H1 (cell line): ENCODE measurements around the gene PJA1. TPM values are rescaled to one million over a fixed set of nuclear protein-coding genes. Genes with fewer than 3 reads are reported as not detected.

Source experiments
- ASH2L ChIP-seq: fragments of 200-600, 300-600 bp; sonication (generic); IDR thresholded peaks from one replicate; pipeline ENCODE4 v1.7.1; 2017; ENCODE audit warnings: low read length
- CHD7 ChIP-seq: fragments of 300-600 bp; sonication (generic); IDR thresholded peaks from 2 replicates; pipeline ENCODE4 v1.7.1; 2012; ENCODE audit warnings: low read length, moderate library complexity, mild to moderate bottlenecking, inconsistent platforms; ENCODE audit not compliant: insufficient replicate concordance
- NRF1 ChIP-seq: IDR thresholded peaks from 2 replicates; pipeline ENCODE4 v1.6.1; 2011; ENCODE audit warnings: mild to moderate bottlenecking, low read depth, low read length, improper control_type of control experiment
- RNF2 ChIP-seq: fragments of 200-900, 300-1000 bp; sonication (generic); IDR thresholded peaks from 2 replicates; pipeline ENCODE4 v1.7.1; 2016; ENCODE audit warnings: borderline replicate concordance, low read depth, mild to moderate bottlenecking, antibody characterized with exemption, low read length; ENCODE audit not compliant: poor library complexity, severe bottlenecking; ENCODE audit errors: missing control alignments
- SP2 ChIP-seq: IDR thresholded peaks from 2 replicates; pipeline ENCODE4 v1.6.1; 2012; ENCODE audit warnings: mild to moderate bottlenecking, low read length, inconsistent platforms
- polyA plus RNA-seq, 7 experiments: library from polyadenylated mRNA; depleted of rRNA in 3 of 7; stranded (reverse) in 5 of 7; unstranded in 2 of 7; fragments of >200 nt in 5 of 7; fragments of 200-250 nt in 2 of 7; gene quantifications; 1 replicate in 5 of 7; 2 replicates in 1 of 7; 4 replicates in 1 of 7; pipeline versions ENCODE4 v1.2.1 to v1.2.3, GENCODE V29; 2011 to 2013; ENCODE audit warnings: missing spikeins in 2 of 7, mixed read lengths in 2 of 7
- total RNA-seq: library from RNA; stranded (reverse); fragmentation: NEBNext Ultra II Directional; extraction: Animal tissue kit (Norgen Biotek cat#: 25700); gene quantifications from 2 replicates; pipeline ENCODE4 v1.2.1, GENCODE V29; 2021

Gene PJA1
- total and polyA plus RNA-seq, 2 of the 8 experiments (the other 6 are each of a cell fraction or from before 2014, with no cell fraction given): 25.7 to 37.0 TPM

DNA sequence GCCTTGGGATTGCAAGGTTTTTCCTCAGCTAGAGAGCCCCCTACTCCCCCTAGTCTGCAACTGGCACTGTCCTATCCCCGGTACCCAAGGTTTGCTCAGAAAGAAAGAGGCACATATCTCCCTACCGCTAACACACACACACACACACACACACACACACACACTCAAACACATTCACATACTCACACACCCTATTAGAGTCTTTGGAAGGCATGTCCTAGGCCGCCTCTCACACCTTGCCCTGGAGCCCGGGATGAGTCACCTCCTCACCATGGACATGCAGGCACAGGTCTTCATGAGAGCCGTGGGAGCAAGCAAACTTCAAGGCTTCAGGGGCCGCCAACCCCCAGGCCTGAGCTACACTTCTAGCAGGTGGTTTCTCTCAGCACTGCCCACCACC lies 49.2 kb downstream of the PJA1 start (continued):
- TF ChIP-seq CHD7: no peak
- TF ChIP-seq ASH2L: no peak
- no peak for TF ChIP-seq RNF2
- TF ChIP-seq SP2: no peak
- TF ChIP-seq NRF1: no peak
